Stomach smooth muscle (tissue), 2 donors: ENCODE data around the gene DCTN2.
"Not testable (repeated sequence)": the region's sequence is repeated elsewhere in the genome, so short reads cannot be mapped to it uniquely, and the experiment has no call there.

Experiments
- H3K27ac ChIP-seq: one replicate; pipeline ENCODE4 v1.7.0; 2013; ENCODE audit warnings: mild to moderate bottlenecking, low read length, inconsistent platforms
- H3K27me3 ChIP-seq, 2 donors: one replicate each; pipeline ENCODE4 v1.7.0; 2013; ENCODE audit warnings: low read length in 2 of 2; ENCODE audit not compliant: insufficient read depth in 2 of 2, control insufficient read depth in 1 of 2
- H3K36me3 ChIP-seq, 2 donors: one replicate each; pipeline ENCODE4 v1.7.0; 2013; ENCODE audit warnings: low read length in 2 of 2; ENCODE audit not compliant: control insufficient read depth in 2 of 2, insufficient read depth in 2 of 2
- H3K4me1 ChIP-seq: one replicate; pipeline ENCODE4 v1.7.0; 2013; ENCODE audit warnings: low read length; ENCODE audit not compliant: control insufficient read depth, insufficient read depth
- H3K4me3 ChIP-seq, 2 donors: one replicate each; pipeline ENCODE4 v1.7.0; 2013; ENCODE audit warnings: low read length in 2 of 2
- H3K9ac ChIP-seq, 2 donors: one replicate each; pipeline ENCODE4 v1.7.0; 2013; ENCODE audit warnings: low read length in 2 of 2, mild to moderate bottlenecking in 1 of 2
- H3K9me3 ChIP-seq, 2 donors: one replicate each; pipeline ENCODE4 v1.7.0; 2013; ENCODE audit warnings: low read length in 2 of 2; ENCODE audit not compliant: control insufficient read depth in 2 of 2
- donor health status: healthy.
- donor health status: Pancreatic carcinoma.

The DCTN2 gene

GRCh38 chr12:57513677-57514076 is 33.3 kb downstream of the DCTN2 start:
- not testable (repeated sequence) for H3K9ac ChIP-seq, H3K27ac ChIP-seq, H3K27me3 ChIP-seq, H3K4me3 ChIP-seq, H3K9me3 ChIP-seq
- Histone ChIP-seq H3K36me3 (peaks cover 48 to 56% of the 10 kb centered on the region in 2 donors), H3K4me1 (peaks cover 18% of the 10 kb centered on the region)

DNA sequence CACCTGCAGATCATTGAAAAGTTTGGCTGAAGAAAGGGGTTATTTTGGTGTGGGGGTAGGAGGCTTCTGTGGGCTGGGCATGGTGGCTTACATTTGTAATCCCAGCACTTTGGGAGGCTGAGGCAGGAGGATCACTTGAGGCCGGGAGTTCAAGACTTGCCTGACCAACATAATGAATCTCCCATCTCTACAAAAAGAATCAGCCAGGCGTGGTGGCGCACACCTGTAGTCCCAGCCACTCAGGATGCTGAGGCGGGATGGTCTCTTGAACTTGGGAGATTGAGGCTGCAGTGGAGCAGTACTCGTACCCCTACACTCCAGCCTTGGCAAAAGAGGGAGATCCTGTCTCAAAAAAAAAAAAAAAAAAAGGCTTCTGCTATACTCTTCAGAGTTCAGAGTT is 33.7 kb downstream of the DCTN2 start:
- H3K36me3 ChIP-seq = peaks cover 48 to 56% of the 10 kb centered on the region in 2 donors
- H3K9ac ChIP-seq = no peak overlapping the region
- H3K9me3 ChIP-seq = no peaks in the 10 kb centered on the region
- H3K4me1 ChIP-seq = peaks cover 14% of the 10 kb centered on the region
- H3K27ac ChIP-seq = no peak overlapping the region
- H3K27me3 ChIP-seq = no peaks in the 10 kb centered on the region
- no peak overlapping the region for H3K4me3 ChIP-seq

DNA sequence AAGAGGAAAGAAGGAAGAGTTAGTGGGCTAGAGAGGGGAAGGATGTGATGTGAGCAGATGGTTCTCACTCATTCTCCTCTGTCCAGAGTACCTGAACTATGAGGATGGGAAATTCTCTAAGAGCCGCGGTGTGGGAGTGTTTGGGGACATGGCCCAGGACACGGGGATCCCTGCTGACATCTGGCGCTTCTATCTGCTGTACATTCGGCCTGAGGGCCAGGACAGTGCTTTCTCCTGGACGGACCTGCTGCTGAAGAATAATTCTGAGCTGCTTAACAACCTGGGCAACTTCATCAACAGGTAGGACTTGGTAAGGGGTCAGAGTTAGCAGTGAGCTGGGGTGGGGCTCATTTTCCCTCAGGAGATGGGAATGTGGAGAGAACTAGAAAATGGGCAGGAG is 34.3 kb downstream of the DCTN2 start:
- H3K9ac ChIP-seq = no peak overlapping the region
- H3K4me1 ChIP-seq = peaks cover 8% of the 10 kb centered on the region
- no peaks in the 10 kb centered on the region for H3K9me3 ChIP-seq
- H3K36me3 ChIP-seq = peaks cover 48 to 56% of the 10 kb centered on the region in 2 donors
- H3K27me3 ChIP-seq = no peaks in the 10 kb centered on the region
- H3K4me3 ChIP-seq = no peak overlapping the region
- H3K27ac ChIP-seq = no peak overlapping the region

- H3K27me3 ChIP-seq = no peaks in the 10 kb centered on the region
- H3K9me3 ChIP-seq = no peaks in the 10 kb centered on the region
- no peak overlapping the region for H3K4me3 ChIP-seq
- no peak overlapping the region for H3K27ac ChIP-seq
- no peak overlapping the region for H3K9ac ChIP-seq
- H3K4me1 ChIP-seq = no peaks in the 10 kb centered on the region
- H3K36me3 ChIP-seq = peaks cover 43 to 50% of the 10 kb centered on the region in 2 donors
Observed at GRCh38 chr12:57511588-57512325, 35.2 kb downstream of the DCTN2 start.

DNA sequence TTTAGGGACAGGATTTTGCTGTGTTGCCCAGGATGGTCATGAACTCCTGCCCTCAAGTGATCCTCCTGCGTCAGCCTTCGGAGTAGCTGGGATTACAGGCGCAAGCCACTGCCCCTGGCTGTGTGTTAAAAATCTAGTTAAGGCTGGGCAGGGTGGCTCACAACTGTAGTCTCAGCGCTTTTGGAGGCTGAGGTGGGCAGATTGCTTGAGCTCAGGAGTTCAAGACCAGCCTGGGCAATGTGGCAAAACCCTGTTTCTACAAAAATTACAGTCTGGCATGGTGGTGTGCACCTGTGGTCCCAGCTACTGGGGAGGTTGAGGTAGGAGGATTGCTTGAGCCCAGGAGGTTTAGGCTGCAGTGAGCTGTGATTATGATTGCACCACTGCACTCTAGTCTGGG is 35.8 kb downstream of the DCTN2 start:
- no peaks in the 10 kb centered on the region for H3K9me3 ChIP-seq
- H3K27me3 ChIP-seq = no peaks in the 10 kb centered on the region
- H3K4me1 ChIP-seq = no peaks in the 10 kb centered on the region
- no peak overlapping the region for H3K27ac ChIP-seq
- H3K4me3 ChIP-seq = no peak overlapping the region
- H3K36me3 ChIP-seq = peaks cover 40 to 49% of the 10 kb centered on the region in 2 donors
- no peak overlapping the region for H3K9ac ChIP-seq

DNA sequence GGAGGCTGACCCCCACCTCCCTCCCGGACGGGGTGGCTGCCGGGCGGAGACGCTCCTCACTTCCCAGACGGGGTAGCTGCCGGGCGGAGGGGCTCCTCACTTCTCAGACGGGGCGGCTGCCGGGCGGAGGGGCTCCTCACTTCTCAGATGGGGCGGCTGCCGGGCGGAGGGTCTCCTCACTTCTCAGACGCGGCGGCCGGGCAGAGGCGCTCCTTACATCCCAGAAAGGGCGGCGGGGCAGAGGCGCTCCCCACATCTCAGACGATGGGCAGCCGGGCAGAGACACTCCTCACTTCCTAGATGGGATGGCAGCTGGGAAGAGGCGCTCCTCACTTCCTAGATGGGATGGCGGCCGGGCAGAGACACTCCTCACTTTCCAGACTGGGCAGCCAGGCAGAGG is 39.2 kb downstream of the DCTN2 start:
- not testable (repeated sequence) for H3K27ac ChIP-seq, H3K4me1 ChIP-seq, H3K9ac ChIP-seq, H3K9me3 ChIP-seq, H3K4me3 ChIP-seq, H3K27me3 ChIP-seq
- peaks cover 28 to 43% of the 10 kb centered on the region in 2 donors for H3K36me3 ChIP-seq

DNA sequence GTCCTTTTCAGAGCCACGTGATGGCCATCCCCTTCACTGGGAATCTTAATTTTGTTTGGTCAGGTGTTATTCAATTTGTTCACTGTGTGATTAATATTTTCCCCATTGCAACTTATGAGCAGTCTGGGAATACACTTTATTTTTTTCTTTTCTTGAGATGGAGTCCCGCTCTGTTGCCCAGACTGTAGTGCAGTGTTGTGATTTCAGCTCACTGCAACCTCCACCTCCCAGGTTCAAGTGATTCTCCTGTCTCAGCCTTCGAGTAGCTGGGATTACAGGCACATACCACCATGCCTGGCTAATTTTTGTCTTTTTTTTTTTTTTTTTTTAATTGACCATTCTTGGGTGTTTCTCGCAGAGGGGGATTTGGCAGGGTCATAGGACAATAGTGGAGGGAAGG is 40.5 kb downstream of the DCTN2 start:
- H3K27ac ChIP-seq, H3K27me3 ChIP-seq, H3K9me3 ChIP-seq, H3K9ac ChIP-seq, H3K4me3 ChIP-seq, H3K4me1 ChIP-seq: not testable (repeated sequence)
- H3K36me3 ChIP-seq = peaks cover 22 to 34% of the 10 kb centered on the region in 2 donors

DNA sequence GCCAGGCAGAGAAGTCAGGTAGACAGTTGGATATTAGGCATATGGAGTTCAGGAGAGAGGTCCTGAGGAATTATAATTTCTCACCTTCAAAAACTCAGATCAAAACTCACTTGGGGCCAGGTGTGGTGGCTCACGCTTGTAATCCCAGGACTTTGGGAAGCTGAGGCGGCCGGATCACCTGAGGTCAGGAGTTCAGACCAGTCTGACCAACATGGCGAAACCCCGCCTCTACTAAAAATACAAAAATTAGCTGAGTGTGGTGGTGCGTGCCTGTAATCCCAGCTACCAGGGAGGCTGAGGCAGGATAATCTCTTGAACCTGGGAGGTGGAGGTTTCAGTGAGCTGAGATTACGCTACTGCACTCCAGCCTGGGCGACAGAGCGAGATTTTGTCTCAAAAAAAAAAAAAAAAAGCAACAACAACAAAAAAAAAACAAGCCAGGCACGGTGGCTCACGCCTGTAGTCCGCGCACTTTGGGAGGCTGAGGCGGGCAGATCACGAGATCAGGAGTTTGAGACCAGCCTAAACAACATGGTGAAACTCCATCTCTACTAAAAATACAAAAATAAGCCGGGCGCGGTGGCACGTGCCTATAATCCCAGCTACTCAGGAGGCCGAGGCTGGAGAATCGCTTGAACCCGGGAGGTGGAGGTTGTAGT is 44.6 kb downstream of the DCTN2 start:
- H3K36me3 ChIP-seq = peaks cover 46 to 55% of the 10 kb centered on the region in 2 donors
- not testable (repeated sequence) for H3K27ac ChIP-seq, H3K27me3 ChIP-seq, H3K4me1 ChIP-seq, H3K4me3 ChIP-seq, H3K9me3 ChIP-seq, H3K9ac ChIP-seq

DNA sequence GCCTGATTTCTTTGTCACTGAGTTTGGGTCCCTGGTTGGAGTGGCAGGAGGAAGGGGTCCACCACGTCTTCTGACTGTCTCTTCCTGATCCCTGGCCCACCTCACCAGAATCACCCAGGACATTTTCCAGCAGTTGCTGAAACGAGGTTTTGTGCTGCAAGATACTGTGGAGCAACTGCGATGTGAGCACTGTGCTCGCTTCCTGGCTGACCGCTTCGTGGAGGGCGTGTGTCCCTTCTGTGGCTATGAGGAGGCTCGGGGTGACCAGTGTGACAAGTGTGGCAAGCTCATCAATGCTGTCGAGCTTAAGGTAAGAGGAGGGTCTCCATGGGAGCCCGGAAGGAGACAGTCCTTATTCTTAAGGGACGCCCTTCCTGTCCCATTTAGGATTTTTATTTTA is 46.8 kb downstream of the DCTN2 start:
- Histone ChIP-seq H3K9me3 (no peaks in the 10 kb centered on the region), H3K36me3 (peaks cover 44 to 47% of the 10 kb centered on the region in 2 donors), H3K9ac (no peak overlapping the region), H3K27ac (no peak overlapping the region), H3K4me1 (no peaks in the 10 kb centered on the region), H3K4me3 (no peak overlapping the region), H3K27me3 (no peaks in the 10 kb centered on the region)

GRCh38 chr12:57498571-57498970 is 48.4 kb downstream of the DCTN2 start:
- no peaks in the 10 kb centered on the region for H3K27me3 ChIP-seq
- no peaks in the 10 kb centered on the region for H3K4me1 ChIP-seq
- H3K36me3 ChIP-seq = peaks cover 35 to 37% of the 10 kb centered on the region in 2 donors
- no peaks in the 10 kb centered on the region for H3K9me3 ChIP-seq
- no peak overlapping the region for H3K9ac ChIP-seq
- H3K4me3 ChIP-seq = no peak overlapping the region
- H3K27ac ChIP-seq = no peak overlapping the region

DNA sequence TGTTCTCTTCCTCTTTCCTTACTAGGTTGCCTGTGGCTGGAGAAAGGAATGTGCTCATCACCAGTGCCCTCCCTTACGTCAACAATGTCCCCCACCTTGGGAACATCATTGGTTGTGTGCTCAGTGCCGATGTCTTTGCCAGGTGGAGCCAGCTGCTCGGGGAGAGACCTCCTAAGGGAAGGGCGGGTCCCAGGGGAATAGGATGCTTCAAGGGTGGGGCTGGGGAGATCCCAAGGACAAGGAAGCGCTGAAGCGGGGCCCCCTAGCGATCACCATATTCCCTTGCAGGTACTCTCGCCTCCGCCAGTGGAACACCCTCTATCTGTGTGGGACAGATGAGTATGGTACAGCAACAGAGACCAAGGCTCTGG is 48.9 kb downstream of the DCTN2 start:
- H3K27ac ChIP-seq = no peak overlapping the region
- peaks cover 35% of the 10 kb centered on the region in 2 donors for H3K36me3 ChIP-seq
- no peaks in the 10 kb centered on the region for H3K9me3 ChIP-seq
- H3K27me3 ChIP-seq = no peaks in the 10 kb centered on the region
- H3K4me1 ChIP-seq = no peaks in the 10 kb centered on the region
- H3K9ac ChIP-seq = no peak overlapping the region
- no peak overlapping the region for H3K4me3 ChIP-seq
